Right lobe of liver (tissue), 4 donors: ENCODE results near the gene NSD1.

Experiments used
- CTCF ChIP-seq, 4 donors: fragments of 200-600 bp in 3 of 4; fragments of 450-650 bp in 1 of 4; IDR thresholded peaks; one replicate each; pipeline versions ENCODE4 v1.5.1 to v1.8.0; 2016 to 2022; ENCODE audit warnings: antibody characterized with exemption in 4 of 4, mild to moderate bottlenecking in 2 of 4
- POLR2A ChIP-seq: fragments of 450-650 bp; IDR thresholded peaks from one replicate; pipeline ENCODE4 v1.6.1; 2017; ENCODE audit warnings: antibody characterized with exemption, mild to moderate bottlenecking
- donor health status: DM: no; HTN: no; CAD: no.
- donor health status: DM: no; HTN: no; CAD: no.
- donor health status: DM: no; HTN: yes; CAD: no.

- TF ChIP-seq CTCF (IDR thresholded peaks at IDR 0.05) (no peak), POLR2A (no peak)
Observed at GRCh38 chr5:177288191-177288590, 154.6 kb downstream of the NSD1 start.
